ENCODE results near the gene TMEM94. TPM values are rescaled to one million over a fixed set of nuclear protein-coding genes. Genes with fewer than 3 reads are reported as not detected.

Gene TMEM94
- total and polyA plus RNA-seq, 2 of the 13 experiments (the other 11 are each of a cell fraction or from before 2014, with no cell fraction given), result 32.6 to 134 TPM

DNA sequence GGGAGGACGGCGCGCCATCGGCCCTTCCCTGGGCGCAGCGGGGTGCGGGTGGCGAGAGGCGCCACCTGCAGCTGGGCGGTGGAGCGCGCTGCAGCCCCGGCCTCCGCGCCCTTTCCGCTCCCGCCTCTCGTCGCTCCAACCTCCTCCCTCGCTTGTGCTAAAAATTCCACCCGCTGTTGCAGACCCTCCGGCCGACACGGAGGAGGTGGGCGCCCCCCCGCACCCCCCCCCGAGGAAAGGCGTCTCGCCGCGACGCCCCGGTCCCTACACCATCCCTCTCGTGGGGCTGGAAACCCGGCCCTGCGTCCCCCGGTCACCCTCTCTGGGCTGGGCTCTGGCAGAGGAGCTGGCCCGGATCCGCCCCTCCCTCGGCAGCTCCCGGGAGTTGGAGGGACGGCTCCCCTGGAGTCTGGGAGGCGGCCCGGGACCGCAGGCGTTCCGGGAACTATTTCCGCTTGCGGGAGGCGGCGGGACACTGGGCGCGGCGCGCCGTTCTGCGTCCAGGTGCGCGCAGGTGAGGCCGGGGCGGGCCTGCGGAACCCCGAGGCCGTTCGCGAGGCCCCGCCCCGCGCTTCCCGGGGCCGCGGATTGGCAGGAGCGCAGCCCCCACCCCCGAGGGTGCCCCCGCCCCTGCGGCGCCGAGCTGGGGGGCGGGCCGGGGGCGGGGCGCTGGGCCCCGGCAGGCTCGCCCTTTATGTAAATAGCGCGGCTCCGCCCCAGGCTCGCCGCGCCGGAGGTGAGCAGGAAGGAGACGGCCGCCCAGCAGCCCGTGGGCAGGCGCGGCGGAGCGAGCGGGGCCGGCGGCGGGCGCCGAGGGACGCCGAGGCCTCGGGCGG lies 68.8 kb downstream of the TMEM94 start, which contains the start of gene LLGL2 (continued):
- TF ChIP-seq ZNF17 (CRISPR knock-in tag; IDR thresholded peaks at IDR 0.05) (no peak), FOXA3 (CRISPR knock-in tag; IDR thresholded peaks at IDR 0.05) (peak; percentile 44), ELF4 (CRISPR knock-in tag; IDR thresholded peaks at IDR 0.05; ENCODE audit: borderline replicate concordance) (no peak), ZNF33B (CRISPR knock-in tag; IDR thresholded peaks at IDR 0.05) (no peak; the same call in 1 of the 2 replicates), ZNF292 (CRISPR knock-in tag; IDR thresholded peaks at IDR 0.05; ENCODE audit: borderline replicate concordance, low read depth) (peak; percentile 32; the same call in 1 of the 2 replicates), ZNF251 (CRISPR knock-in tag; IDR thresholded peaks at IDR 0.05) (no peak), ZFAT (CRISPR knock-in tag; conservative IDR thresholded peaks at IDR 0.05) (peak; percentile 79; the same call in 1 of the 2 replicates), ZNF703 (CRISPR knock-in tag; IDR thresholded peaks at IDR 0.05; ENCODE audit: borderline replicate concordance) (no peak), GATAD2A (CRISPR knock-in tag; IDR thresholded peaks at IDR 0.05) (no peak; the same call in 1 of the 2 replicates), CHD2 (IDR thresholded peaks at IDR 0.05; ENCODE audit: low read depth, low read length) (0 out of 2 replicates have a peak, but pooled peaks have one; percentile 9), ZNF10 (CRISPR knock-in tag; IDR thresholded peaks at IDR 0.05; ENCODE audit: borderline replicate concordance, low read depth) (no peak)
- TF ChIP-seq, protein P1, sequence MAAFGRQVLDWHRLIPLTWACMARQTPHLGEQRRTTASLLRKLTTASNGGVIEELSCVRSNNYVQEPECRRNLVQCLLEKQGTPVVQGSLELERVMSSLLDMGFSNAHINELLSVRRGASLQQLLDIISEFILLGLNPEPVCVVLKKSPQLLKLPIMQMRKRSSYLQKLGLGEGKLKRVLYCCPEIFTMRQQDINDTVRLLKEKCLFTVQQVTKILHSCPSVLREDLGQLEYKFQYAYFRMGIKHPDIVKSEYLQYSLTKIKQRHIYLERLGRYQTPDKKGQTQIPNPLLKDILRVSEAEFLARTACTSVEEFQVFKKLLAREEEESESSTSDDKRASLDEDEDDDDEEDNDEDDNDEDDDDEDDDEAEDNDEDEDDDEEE (CRISPR knock-in tag; IDR thresholded peaks at IDR 0.05), result peak; percentile 77; the same call in 1 of the 2 replicates
- TF ChIP-seq, protein P2, sequence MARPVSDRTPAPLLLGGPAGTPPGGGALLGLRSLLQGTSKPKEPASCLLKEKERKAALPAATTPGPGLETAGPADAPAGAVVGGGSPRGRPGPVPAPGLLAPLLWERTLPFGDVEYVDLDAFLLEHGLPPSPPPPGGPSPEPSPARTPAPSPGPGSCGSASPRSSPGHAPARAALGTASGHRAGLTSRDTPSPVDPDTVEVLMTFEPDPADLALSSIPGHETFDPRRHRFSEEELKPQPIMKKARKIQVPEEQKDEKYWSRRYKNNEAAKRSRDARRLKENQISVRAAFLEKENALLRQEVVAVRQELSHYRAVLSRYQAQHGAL (CRISPR knock-in tag; IDR thresholded peaks at IDR 0.05; ENCODE audit: not compliant biosample characterization), result no peak
- TF ChIP-seq, protein P3, sequence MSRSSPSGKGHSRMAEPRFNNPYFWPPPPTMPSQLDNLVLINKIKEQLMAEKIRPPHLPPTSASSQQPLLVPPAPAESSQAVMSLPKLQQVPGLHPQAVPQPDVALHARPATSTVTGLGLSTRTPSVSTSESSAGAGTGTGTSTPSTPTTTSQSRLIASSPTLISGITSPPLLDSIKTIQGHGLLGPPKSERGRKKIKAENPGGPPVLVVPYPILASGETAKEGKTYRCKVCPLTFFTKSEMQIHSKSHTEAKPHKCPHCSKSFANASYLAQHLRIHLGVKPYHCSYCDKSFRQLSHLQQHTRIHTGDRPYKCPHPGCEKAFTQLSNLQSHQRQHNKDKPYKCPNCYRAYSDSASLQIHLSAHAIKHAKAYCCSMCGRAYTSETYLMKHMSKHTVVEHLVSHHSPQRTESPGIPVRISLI (CRISPR knock-in tag; IDR thresholded peaks at IDR 0.05; ENCODE audit: borderline replicate concordance), result peak; percentile 49
- TF ChIP-seq, protein P4, sequence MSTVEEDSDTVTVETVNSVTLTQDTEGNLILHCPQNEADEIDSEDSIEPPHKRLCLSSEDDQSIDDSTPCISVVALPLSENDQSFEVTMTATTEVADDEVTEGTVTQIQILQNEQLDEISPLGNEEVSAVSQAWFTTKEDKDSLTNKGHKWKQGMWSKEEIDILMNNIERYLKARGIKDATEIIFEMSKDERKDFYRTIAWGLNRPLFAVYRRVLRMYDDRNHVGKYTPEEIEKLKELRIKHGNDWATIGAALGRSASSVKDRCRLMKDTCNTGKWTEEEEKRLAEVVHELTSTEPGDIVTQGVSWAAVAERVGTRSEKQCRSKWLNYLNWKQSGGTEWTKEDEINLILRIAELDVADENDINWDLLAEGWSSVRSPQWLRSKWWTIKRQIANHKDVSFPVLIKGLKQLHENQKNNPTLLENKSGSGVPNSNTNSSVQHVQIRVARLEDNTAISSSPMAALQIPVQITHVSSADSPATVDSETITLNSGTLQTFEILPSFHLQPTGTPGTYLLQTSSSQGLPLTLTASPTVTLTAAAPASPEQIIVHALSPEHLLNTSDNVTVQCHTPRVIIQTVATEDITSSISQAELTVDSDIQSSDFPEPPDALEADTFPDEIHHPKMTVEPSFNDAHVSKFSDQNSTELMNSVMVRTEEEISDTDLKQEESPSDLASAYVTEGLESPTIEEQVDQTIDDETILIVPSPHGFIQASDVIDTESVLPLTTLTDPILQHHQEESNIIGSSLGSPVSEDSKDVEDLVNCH (CRISPR knock-in tag; IDR thresholded peaks at IDR 0.05), result no peak
- TF ChIP-seq, protein P5, sequence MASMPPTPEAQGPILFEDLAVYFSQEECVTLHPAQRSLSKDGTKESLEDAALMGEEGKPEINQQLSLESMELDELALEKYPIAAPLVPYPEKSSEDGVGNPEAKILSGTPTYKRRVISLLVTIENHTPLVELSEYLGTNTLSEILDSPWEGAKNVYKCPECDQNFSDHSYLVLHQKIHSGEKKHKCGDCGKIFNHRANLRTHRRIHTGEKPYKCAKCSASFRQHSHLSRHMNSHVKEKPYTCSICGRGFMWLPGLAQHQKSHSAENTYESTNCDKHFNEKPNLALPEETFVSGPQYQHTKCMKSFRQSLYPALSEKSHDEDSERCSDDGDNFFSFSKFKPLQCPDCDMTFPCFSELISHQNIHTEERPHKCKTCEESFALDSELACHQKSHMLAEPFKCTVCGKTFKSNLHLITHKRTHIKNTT (CRISPR knock-in tag; IDR thresholded peaks at IDR 0.05), result no peak
- TF ChIP-seq, protein P6, sequence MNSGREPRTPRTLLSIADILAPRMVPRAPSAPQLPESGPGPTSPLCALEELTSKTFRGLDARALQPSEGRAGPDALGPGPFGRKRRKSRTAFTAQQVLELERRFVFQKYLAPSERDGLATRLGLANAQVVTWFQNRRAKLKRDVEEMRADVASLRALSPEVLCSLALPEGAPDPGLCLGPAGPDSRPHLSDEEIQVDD (CRISPR knock-in tag; IDR thresholded peaks at IDR 0.05; ENCODE audit: borderline replicate concordance), result no peak; the same call in 1 of the 2 replicates
- TF ChIP-seq, protein P7, sequence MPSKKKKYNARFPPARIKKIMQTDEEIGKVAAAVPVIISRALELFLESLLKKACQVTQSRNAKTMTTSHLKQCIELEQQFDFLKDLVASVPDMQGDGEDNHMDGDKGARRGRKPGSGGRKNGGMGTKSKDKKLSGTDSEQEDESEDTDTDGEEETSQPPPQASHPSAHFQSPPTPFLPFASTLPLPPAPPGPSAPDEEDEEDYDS (CRISPR knock-in tag; IDR thresholded peaks at IDR 0.05), result 0 out of 2 replicates have a peak, but pooled peaks have one; percentile 39

Measured in HepG2 (cell line).